UCSD-AML1 (cell line): ENCODE measurements around the gene DOCK3.
"Not testable (repeated sequence)": the region's sequence is repeated elsewhere in the genome, so short reads cannot be mapped to it uniquely, and the experiment has no call there.

Source experiments
- DNase-seq: peaks from one replicate; lab custom pipeline; 2025; ENCODE audit not compliant: unreplicated experiment; lab: John Stamatoyannopoulos, UW

Gene DOCK3

GRCh38 chr3:50873376-50874157 is 198.8 kb downstream of the DOCK3 start:
- no peak for DNase-seq

DNA sequence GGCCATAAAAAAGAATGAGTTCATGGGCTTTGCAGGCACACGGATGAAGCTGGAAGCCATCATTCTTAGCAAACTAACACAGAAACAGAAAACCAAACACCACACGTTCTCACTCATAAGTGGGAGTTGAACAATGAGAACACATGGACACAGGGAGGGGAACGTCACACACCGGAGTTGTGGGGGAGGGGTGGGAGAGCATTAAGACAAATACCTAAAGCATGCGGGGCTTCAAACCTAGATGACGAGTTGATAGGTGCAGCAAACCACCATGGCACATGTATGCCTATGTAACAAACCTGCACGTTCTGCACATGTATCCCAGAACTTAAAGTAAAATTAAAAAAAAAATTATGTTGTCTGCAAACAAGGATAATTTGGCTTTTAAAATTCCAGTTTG is 200.1 kb downstream of the DOCK3 start:
- DNase-seq, result not testable (repeated sequence)

- no peak for DNase-seq
Observed at GRCh38 chr3:50876947-50877346, 202.2 kb downstream of the DOCK3 start.

GRCh38 chr3:50882733-50883132 is 208.0 kb downstream of the DOCK3 start:
- not testable (repeated sequence) for DNase-seq

DNA sequence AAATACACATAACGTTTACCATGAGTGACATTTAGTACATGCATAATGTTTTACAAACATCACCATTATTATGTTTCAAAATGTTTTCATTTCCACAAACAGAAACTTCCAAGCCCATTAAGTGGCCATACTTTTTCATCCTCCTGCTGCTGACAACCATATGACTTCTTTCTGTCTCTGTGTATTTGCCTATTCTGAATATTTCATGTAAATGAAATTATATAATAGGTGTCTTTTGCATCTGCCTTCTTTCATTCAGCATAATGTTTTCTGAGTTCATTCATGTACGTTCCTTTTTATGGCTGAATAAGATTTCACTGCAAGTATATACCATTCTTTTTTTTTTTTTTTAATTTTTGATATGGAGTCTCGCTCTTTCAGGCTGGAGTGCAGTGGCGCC is 209.0 kb downstream of the DOCK3 start:
- DNase-seq, result no peak

DNA sequence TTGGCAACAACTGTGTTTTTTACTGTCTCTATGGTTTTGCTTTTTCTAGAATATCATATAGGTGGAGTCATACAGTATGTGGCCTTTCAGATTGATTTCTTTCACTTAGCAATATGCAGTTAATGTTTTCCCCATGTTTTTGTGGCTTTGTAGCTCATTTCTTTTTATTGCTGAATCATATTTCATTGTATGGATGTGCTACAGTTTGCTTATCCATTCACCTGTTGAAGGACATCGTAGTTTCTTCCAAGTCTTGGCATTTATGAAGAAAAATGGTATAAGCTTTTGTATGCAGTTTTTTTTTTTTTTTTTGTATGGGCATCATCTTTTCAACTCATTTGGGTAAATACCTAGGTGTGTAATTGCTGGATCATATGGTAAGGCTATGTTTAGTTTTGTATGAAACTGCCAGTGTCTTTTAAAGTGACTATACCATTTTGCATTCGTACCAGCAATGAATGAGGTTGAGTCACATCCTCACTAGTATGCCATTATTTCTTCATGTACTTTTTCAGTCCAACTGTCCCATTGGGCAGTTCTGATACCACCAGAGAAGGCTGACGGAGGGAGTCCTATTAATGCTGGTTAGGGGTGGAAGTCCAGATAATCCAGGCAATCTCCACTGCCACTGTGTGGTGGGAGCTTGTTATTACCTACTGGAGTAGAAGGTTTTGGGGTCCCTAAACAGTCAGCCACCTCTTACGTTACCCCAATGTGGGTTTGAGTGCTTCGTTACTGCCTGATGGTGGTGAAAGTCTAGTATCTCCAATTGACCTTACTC is 210.5 kb downstream of the DOCK3 start:
- DNase-seq, result no peak

- no peak for DNase-seq
Observed at GRCh38 chr3:50890688-50891344, 216.1 kb downstream of the DOCK3 start.

- DNase-seq, result not testable (repeated sequence)
Observed at GRCh38 chr3:50901097-50901496, 226.4 kb downstream of the DOCK3 start.

- no peak for DNase-seq
Observed at GRCh38 chr3:50912746-50913145, 238.0 kb downstream of the DOCK3 start.

GRCh38 chr3:50913260-50913659 is 238.5 kb downstream of the DOCK3 start:
- no peak for DNase-seq

- DNase-seq, result not testable (repeated sequence)
Observed at GRCh38 chr3:50922071-50922470, 247.3 kb downstream of the DOCK3 start.

GRCh38 chr3:50923955-50924354 is 249.2 kb downstream of the DOCK3 start:
- DNase-seq, result no peak

DNA sequence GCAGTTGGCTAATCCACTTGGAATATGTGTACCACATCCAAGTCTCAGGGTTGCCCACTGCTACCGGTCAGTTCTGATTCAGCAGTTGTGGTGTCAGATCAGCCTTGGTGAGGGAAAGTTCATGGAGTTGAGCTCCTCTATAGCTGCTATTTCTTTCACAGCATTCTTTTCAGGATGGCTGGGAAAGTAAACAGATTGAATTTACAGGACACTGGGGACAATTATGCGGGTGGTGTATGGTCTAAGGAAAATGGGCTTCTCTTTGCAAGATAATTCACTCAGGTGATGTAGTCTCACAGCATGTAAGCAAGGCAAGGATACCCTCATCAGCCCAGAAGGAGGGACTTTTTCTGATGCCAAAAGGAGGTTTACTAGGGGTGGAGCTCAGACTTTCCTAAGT is 249.9 kb downstream of the DOCK3 start:
- no peak for DNase-seq

DNA sequence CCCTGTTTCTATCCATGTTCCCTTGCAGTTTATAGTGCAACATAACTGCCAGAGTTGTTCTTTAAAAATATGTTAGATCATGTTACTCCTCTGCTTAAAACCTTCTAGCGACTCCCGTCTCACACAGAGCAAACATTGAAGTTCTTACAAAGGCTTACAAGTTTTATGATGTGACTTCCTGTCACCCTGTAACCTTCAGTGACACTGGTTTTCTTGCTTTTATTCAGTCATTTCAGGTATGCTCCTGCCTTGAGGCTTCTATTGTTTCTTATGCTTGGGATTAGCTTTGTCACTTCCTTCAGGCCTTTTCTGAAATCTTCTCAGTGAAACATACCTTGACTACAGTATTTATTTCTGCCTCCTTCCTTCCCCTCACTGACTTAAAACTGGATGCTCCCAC is 252.1 kb downstream of the DOCK3 start:
- DNase-seq, result no peak

DNA sequence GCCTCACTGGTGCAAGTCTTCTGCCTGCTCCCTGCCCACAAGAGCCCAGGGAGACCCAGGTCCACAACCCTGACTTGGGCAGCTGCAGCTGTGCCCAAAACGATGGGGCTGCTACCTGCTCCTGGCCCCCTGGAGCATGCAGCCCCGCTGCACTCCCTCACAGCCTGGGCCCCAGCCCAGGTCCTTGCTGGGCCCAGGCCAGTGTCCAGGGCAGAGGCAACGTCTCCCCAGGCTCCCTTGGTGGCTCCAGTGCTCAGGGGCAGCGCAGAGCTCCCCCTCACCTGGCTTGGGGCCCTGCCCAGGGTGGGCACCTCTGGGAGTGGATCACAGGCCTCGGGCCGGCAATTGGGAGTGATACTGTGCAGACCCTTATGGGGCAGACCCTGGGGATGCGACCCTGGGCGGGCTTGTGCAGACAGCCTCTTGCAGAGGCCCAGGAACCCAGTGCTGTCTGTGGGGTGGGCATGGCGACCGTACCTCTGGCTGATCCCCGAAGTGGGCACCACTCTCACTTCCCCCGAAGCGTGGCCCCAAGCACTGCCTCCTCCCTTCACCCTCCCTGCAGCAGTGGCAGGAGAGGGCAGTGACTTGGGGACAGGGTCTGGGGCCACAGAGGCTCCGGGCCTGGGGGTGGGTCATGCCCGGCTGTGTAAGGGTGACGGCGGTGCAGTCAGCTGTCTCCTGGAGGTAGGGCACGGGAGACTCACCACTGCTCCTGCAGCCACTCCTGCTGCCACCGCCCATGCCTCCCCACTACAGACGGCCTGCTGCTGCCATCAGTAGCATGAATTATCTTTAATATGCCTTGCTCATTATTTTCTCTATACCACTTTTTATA is 255.9 kb downstream of the DOCK3 start:
- DNase-seq, result no peak

DNA sequence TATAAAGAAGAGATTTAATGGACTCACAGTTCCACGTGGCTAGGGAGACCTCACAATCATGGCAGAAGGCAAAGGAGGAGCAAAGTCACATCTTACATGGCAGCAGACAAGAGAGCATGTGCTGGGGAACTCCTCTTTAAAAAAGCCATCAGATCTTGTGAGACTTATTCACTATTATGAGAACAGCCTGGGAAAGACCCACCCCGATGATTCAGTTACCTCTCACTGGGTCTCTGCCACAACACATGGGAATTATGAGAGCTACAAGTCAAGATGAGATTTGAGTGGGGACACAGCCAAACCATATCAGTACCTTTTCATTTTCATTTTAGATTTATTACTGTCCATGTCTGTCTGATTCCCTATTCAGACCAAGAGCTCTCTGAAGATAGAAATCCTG is 258.2 kb downstream of the DOCK3 start:
- not testable (repeated sequence) for DNase-seq

- DNase-seq, result no peak
Observed at GRCh38 chr3:50936389-50936788, 261.7 kb downstream of the DOCK3 start.

DNA sequence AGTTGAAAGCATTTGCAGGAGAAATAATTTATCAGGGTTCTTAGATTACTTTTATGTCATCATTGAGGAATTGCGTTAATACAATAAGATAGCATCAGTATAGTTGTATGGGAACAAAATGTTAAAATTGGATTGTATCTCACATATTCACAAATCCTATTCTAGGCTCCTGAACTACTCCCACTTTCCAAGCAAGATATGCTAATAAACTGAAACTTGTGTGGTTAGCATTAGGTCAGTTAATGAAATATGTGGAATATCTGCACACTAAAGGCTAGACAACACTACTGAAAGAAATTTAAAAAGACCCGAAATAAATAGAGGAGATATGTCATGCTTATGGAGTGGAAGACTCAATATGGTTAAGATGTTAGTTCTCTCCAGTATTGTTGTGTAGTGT is 272.7 kb downstream of the DOCK3 start:
- DNase-seq, result no peak

DNA sequence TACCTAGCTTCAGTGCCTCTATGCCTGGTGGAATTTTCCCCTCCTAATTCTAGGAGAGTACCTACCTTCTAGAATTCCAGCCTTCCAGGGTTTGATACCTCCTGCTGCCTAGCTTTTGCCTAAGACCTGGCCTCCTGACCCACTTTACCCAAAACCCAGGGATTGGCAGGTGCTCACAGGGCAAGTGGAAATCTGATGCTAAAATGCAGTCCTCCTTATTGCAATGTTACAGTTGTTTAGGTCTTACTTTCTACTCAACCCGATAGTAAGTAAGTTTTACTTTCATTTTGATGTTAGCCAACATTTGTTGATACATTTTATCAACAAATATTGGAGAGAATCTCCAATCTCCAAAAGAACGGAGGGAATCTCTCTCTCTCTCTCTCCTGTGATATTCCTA is 275.9 kb downstream of the DOCK3 start:
- DNase-seq, result no peak

DNA sequence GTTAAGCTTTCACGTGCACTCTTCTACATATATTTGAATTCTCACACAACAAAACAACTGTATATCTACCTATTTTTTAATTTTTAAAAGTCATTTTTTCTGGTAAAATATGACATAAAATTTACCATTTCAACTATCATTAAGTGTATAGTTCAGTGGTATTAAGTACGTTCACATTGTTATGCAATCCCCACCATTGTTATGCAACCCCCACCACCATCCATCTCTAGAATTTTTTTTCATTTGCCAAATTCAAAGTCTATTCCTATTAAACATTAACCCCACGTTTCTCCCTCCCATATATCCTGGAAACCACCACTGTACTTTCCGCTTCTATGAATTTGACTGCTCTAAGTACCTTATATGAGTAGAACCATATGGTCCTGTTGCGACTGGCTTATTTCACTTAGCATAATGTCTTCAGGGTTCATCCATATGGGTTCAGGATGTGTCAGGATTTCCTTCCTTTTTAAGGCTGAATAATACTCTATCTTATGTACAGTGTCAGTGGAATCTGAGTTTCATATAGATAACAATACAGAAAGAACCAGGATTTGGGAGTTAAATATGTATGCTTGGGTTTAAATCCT is 279.2 kb downstream of the DOCK3 start:
- no peak for DNase-seq

DNA sequence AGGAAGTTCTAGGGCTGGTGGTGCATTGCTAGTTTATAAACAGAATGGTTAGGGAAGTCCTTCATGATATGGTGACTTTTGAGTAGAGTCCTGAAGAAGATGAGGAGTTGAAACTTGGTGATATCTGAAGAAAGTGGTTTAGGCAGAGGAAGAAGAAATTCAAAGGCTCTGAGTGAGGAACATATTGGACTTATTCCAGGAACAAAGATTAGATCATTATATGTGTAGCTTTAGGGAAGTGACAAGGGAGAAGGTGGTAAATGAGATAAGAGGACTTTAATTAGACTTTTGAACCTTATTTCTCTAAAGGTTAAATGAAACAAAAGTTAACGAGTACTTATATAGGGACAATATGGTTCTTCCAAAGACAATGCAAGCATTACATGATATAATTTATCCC is 286.7 kb downstream of the DOCK3 start:
- no peak for DNase-seq
